Hypothalamus (tissue), 51 donors: ENCODE results near the gene LDAH.
"Not testable (repeated sequence)": the region's sequence is repeated elsewhere in the genome, so short reads cannot be mapped to it uniquely, and the experiment has no call there.

Source experiments
- DNase-seq, 51 donors: peaks; one replicate each; lab custom pipeline; 2025; lab: John Stamatoyannopoulos, UW

The LDAH gene

DNA sequence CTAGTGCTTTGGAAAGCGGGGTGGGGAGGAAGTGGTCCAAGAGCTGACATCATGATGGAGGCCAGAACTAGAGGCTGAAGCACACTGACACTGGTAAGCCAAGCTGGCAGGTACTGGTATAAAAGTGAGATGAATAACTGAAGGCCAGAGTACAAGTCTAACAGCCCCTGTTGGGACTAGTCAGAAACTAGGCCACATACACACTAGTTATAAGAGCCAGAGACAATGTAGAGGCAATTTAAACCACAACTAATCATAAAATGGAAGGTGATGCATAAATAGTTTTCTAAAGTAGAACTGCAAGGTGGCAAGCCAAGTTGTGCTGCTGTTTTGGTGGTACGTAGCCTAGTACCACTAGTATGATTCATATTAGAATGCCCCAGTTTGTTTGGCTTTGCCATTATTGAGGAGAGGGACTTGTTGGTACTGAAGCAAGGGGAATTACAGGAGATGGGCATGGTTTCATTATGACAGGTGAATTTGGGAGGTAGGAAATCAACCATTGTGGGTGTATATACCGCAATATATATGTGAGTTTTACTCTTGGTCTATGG lies 98.3 kb downstream of the LDAH start:
- DNase-seq = no peak

DNA sequence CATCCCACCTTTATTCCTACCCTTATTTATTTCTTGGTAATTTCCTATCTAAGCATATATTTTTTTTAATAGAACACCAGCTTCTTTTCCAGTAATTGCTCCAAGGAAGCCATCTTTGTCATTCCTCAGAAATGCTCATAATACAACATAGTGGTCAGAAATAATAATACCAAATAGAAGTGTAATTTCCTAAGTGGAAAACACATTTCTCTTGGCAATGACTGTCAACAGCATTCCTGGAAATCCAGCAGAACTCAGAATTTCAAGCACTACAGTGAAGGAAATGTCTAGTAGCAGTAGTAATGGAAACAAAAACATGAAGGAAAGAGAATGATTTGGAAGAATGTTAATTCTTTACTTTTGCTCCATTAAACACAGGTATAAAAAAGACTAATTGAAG lies 99.4 kb downstream of the LDAH start:
- no peak for DNase-seq

DNA sequence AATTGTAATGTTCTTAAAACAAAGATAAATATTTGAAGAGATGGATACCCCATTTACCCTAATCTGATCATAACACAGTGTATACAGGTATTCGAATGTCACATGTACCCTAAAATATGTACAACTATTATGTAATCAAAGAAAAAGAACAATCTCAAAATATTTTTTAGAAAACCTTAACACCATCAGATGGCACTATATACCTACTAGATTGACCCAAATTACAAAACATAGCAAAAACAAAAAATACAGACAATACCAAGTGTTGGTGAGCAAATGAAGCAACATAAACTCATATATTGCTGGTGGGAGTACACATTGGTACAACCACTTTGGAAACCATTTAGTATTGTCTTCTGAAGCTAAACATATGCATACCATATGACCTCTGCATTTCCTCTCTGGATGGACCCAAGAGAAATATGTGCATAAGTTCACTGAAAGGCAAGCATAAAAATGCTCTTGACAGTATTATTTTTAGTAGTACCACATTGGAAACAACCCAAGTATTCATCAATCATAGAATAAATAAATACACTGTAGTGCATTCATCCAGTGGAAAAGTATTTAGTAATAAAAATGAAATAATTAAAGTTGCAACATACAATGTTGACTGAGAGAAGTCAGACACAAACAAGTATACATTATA lies 100.2 kb downstream of the LDAH start:
- DNase-seq = no peak

DNA sequence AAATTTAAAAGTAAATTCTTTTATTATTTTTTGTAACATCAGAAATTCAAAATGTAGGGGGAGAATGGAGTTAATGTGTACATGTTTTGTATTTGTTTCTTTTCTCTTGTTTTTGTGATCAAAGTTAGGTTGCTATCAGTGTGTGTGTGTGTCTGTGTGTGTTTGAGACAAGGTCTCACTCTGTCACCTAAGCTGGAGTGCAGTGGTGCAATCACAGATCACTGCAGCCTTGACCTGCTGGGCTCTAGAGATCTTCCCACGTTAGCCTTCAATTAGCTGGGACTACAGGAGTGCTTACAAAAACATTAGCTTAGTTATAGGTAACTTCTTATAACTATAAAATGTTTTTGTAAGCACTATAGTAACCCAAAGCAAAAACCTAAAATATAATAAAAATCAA lies 105.3 kb downstream of the LDAH start:
- DNase-seq = no peak

DNA sequence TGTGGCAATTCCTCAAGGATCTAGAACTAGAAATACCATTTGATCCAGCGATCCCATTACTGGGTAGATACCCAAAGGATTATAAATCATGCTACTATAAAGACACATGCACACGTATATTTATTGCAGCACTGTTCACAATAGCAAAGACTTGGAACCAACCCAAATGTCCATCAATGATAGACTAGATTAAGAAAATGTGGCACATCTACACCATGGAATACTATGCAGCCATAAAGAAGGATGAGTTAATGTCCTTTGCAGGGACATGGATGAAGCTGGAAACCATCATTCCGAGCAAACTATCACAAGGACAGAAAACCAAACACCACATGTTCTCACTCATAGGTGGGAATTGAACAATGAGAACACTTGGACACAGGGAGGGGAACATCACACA lies 106.7 kb downstream of the LDAH start:
- DNase-seq = not testable (repeated sequence)

DNA sequence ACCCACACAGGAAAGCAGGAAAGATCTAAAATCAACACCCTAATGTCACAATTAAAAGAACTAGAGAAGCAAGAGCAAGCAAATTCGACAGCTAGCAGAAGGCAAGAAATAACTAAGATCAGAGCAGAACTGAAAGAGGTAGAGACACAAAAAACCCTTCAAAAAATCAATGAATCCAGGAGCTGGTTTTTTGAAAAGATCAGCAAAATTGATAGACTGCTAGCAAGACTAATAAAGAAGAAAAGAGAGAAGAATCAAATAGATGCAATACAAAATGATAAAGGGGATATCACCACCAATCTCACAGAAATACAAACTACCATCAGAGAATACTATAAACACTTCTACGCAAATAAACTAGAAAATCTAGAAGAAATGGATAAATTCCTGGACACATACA lies 108.5 kb downstream of the LDAH start:
- DNase-seq = not testable (repeated sequence)

DNA sequence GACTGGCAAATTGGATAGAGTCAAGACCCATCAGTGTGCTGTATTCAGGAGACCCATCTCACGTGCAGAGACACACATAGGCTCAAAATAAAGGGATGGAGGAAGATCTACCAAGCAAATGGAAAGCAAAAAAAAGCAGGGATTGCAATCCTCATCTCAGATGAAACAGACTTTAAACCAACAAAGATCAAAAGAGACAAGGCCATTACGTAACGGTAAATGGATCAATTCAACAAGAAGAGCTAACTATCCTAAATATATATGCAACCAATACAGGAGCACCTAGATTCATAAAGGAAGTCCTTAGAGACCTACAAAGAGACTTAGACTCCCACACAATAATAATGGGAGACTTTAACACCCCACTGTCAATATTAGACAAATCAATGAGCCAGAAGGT lies 109.3 kb downstream of the LDAH start:
- DNase-seq = not testable (repeated sequence)

DNA sequence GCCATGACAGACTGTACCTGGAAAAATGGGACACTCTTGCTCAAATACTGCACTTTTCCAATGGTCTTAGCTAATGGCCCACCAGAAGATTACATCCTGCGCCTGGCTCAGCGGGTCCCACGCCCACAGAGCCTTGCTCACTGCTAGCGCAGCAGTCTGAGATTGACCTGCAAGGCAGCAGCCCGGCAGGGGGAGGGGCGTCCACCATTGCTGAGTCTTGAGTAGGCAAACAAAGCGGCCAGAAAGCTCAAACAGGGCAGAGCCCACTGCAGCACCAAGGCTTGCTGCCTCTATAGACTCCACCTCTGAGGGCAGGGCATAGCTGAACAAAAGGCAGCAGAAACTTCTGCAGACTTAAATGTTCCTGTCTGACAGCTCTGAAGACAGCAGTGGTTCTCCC lies 111.3 kb downstream of the LDAH start:
- not testable (repeated sequence) for DNase-seq

DNA sequence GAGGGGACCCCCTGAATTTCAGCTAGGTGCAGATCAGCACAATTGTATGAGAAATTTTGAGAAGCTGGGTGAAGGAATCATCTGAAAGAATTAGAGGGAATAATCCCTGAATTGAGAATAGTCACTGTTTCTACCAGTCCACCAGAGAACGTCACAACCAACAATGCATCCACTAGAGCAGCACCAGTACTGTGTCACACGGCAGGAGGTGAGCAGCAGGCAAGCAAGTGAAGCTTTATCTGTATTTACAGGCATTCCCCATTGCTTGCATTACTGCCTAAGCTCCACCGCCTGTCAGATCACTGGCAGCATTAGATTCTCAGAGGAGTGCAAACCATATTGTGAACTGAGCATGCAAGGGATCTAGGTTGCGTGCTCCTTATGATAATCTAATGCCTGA lies 115.3 kb downstream of the LDAH start:
- DNase-seq = no peak

DNA sequence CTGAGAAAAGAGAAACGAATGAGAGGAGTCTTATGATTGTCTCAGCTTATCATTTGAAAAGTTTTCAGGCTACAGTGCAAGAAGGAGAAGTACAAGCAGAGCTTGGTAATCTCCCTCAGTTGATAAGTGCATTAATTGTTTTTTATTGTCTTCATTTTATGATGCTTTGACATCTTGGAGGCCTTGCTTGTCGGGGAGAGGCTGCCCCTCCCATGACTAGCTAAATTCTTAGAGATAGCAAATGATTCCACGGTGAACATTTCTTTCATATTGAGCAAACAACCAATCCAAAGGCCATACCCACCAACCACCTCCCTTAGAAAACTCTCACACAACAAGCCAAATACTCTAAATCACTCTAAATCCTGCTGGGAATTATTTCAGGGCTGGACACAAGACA lies 116.1 kb downstream of the LDAH start:
- DNase-seq = no peak

DNA sequence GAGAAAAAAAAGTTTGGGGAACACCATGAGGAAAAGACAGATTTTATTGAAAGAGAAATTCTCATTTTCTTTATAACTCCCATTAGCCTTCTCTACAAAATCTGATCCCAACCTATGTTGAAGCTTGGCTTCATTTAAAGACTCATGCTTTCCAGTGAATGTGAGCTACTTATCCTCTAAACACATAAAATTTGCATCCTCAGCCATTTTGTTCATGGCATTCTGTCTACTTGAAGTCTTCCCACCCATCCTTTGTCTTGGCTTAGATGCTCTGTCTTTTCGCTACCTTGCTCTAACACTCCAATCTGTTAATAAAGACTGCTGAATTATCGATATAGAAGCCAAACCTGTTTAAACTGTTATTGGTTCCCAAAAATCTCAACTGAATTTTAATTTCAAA lies 116.7 kb downstream of the LDAH start:
- no peak for DNase-seq

DNA sequence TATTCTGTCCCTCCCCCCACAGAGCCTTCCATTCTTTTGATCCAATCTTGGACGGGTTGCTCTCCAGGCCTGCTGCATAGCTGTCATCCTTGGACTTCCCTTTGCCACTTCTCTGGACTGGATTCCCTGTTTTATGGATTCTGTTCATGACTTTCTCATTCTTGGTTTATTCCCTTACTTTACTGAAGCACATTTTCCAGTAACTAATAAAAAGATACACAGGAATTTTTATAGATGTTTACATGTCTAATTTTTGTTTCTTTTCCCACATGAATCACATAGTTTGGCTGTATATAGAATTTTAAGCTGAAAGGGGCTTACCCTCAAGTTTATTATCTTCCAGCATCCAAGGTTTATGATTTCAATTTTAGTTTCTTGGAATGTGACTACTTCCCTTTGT lies 118.0 kb downstream of the LDAH start:
- DNase-seq = no peak

DNA sequence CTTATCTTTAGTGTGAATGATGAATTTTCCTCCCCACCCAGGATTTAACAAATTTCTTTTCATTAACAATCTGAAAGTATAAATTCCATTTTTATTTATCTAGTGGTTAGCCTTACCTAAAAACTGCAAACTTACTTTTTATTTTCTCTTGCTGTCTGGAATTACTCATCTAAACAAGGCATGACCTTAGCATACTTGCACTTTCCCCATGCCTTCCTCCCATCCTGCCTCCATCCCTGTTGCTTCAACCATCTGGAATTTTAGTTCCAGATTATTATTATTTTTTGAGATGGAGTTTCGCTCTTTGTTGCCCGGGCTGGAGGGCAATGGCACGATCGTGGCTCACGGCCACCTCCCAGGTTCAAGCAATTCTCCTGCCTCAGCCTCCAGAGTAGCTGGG lies 120.3 kb downstream of the LDAH start:
- DNase-seq = no peak

DNA sequence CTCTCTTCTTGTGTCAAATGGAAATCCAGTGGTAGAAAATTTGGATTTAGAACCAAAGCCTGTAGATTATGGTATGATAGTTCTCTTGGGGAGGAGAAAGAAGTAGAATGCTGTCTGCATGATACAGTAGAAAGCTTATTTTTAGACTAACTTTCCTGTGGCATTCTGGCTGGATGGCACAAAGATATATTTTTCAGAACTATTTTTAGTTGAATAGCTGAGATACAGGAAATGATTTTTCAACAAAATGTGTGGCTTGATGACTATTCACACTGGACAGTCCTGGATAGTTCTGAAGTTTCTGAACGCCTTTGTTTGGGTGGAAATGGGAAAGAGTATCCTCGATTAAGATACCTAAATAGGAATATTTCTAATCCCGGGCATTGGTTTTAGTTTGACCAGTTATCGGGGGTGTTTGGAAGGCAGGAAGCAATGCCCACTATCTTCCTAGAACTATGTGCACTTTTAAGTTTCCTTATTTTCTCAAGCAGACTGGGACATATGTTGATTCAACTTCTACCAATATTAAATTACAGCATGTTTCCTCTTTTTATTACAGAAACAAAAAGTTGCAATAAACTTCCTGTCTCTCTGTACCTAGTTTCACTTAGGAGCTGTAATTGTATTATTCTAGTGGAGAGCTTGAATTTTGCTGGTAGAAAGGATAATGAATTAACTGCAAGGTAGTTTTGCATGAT lies 123.8 kb downstream of the LDAH start:
- DNase-seq = no peak

DNA sequence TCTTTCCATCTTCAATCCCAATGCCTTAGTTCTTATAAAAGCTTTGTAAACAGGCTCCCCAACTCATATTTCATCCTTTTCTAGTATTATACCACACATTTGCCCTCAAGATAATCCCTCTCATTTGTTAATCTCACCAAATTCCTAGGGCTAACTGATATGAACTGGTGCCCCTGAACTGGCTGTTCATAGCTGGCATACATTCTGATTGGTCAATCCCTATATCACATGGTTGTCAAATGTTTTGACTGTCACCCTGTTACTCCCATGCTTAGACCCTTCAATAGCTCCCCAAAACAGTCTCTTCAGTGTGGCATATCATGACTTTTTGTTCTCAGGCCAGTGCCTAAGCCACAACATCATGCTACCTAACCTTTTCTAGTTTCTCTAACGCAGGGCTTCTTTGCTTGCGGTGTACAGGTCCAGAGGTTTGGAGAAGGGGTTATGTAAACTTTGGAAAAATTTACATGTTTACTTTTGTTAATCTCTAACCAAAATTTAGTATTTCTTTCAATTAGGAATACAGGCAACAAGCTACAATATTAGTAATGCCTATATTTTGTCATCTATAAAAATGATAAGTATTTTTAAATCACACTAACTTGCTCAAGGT lies 125.5 kb downstream of the LDAH start:
- no peak for DNase-seq

DNA sequence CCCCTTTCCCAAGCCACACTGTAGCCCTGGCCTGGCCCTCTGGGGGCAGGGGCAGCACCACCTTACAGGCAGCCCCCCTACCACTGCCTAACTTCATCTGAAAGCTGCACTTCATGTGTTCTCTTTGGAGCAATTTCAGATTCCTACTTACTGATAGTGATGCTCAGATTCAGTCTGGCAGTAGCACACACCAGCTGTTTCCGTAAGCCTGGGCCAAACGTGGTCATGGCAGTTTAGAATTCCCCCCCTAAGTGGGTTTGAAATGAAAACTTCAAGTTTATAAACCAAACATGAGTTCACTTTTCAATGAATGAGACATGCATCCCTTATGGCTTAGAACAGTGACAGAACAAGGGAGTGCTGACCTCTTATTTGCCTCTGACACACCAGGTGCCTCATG lies 126.5 kb downstream of the LDAH start:
- DNase-seq = no peak

DNA sequence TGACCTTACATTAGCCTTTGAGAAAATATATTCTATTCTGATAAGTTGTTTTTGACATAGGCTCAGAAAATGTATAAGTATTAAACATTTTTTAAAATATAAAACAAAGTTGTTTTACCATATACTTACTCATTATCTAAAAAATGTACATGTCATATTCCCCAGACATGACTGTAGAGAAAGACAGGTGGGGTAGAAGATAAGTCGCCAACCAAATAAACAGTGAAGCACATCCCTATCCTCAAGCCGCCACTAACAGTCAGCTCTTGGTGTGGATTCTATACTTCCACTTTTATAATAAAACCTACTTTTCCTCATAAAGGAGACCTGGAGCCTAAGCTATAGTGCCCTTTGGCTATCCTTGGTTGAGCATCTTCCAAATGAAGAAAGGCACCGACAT lies 129.6 kb downstream of the LDAH start:
- no peak for DNase-seq

DNA sequence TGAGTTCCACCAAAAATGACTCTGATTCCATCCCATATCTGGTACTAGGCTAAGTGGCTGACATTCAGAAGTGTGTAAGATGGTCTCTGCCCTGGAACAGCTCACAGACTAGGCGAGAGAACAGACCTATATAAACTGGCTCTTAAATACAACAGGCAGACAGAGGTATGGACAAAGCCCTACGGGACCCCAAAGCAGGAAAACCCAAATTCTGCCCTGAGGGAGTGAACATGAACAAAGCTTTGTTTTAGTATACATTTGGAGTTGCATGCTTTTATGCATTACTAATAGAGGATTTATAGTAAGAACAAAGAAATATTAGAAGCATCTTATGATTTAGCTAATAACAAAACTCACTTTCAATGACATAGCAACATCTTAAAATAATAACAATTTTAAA lies 130.8 kb downstream of the LDAH start:
- no peak for DNase-seq

DNA sequence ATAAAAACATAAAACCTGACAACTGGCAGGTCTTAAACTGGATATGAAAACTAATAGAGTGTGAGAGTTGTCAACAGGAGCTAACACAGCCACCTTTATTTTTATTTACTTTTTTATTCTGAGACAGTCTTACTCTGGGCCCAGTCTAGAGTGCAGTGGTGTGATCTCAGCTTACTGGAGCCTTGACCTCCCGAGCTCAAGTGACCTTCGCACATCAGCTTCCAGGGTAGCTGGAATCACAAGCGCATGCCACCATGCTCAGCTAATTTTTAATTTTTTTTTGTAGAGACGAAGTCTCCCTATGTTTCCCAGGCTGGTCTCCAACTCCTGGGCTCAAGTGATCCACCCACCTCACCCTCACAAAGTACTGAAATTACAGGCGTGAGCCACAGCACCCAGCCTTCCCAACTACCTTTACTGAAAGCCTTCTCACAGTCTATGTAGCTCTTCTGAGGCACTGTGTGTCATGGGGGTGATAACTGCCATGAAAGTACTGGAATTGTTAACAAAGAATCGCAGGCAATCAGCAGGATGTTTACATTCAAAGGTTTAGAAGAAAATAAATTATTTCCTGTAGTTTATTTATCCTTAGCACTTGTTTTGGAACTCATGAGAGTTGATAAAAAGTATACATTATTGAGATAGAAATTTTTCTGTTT lies 131.7 kb downstream of the LDAH start:
- DNase-seq = no peak

DNA sequence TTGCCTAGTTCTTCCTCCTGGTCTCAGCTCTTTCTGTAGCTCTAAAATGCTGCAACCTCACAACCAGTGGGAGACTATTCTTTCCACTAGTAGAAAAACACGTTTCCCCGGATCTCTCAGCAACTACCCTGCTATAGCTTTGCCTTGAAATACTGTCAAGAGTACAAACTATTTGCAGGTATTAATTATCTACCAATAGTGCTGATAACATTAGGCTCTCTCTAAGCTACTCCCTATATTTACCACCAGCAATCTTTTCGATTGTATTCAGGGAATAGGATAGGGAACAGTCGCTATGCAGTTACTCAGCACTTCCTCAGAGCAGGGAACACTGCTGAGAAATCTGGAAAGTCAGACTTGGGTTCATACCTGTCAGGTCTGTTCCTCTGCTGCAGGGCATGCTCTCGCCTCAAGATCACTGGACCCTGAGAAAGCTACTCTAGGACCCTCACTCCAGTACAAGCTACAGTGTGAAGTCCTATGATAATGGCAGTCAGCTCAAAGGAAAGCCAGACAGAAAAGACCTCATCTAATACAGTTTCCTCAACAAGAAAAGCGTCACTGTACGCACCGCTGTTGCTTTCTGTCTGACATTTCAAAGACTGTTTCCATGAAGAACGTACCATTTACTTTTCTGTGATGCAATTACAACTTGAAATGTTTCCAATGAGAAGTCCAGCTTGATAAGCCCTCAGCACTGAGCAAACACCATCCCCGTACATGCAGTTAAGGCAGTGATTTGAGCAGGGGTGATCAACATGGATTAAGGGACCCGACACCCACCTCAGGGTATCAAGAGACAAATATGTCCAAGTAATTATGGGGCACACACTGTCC lies 133.3 kb downstream of the LDAH start:
- no peak for DNase-seq
